ENCODE data around the gene POLE4. TPM values are rescaled to one million over a fixed set of nuclear protein-coding genes. Genes with fewer than 3 reads are reported as not detected.
A peak's percentile ranks its signal among the peaks of the same experiment; 100 is the strongest.

The POLE4 gene
- total RNA-seq, 1 donor from 2014 or later: 36.6 TPM

- Histone ChIP-seq H3K4me3 (no peak overlapping the region), H3K27me3 (ENCODE audit: low read depth) (no peaks in the 10 kb centered on the region), H3K36me3 (no peaks in the 10 kb centered on the region), H3K4me1 (peaks cover 11% of the 10 kb centered on the region), H3K9me3 (replicated peaks) (no peaks in the 10 kb centered on the region), H3K27ac (replicated peaks) (no peak overlapping the region)
- DNase-seq: no peak
- intact Hi-C loops (cut with micrococcal nuclease): no loop called here
- TF ChIP-seq CTCF (IDR thresholded peaks at IDR 0.05; ENCODE audit: borderline replicate concordance): no peak
These were observed 25.4 kb downstream of the POLE4 start for GRCh38 chr2:74983631-74984392.

- TF ChIP-seq CTCF (IDR thresholded peaks at IDR 0.05; ENCODE audit: borderline replicate concordance): no peak
- Histone ChIP-seq H3K27ac (replicated peaks) (no peak overlapping the region), H3K4me3 (no peak overlapping the region), H3K9me3 (replicated peaks) (no peaks in the 10 kb centered on the region), H3K27me3 (ENCODE audit: low read depth) (no peaks in the 10 kb centered on the region), H3K4me1 (peaks cover 11% of the 10 kb centered on the region), H3K36me3 (no peaks in the 10 kb centered on the region)
- no peak for DNase-seq
- intact Hi-C loops (cut with micrococcal nuclease): no loop called here
These were observed 26.6 kb downstream of the POLE4 start for GRCh38 chr2:74984947-74985637.

GRCh38 chr2:74985978-74986609, 27.7 kb downstream of the POLE4 start:
- DNase-seq: peak; percentile 17

GRCh38 chr2:74991977-74992376, 33.5 kb downstream of the POLE4 start:
- TF ChIP-seq CTCF (IDR thresholded peaks at IDR 0.05; ENCODE audit: borderline replicate concordance): no peak
- intact Hi-C loops (cut with micrococcal nuclease): no loop called here
- Histone ChIP-seq H3K36me3 (no peaks in the 10 kb centered on the region), H3K4me1 (no peaks in the 10 kb centered on the region), H3K9me3 (replicated peaks) (no peaks in the 10 kb centered on the region), H3K4me3 (no peak overlapping the region), H3K27ac (replicated peaks) (no peak overlapping the region), H3K27me3 (ENCODE audit: low read depth) (no peaks in the 10 kb centered on the region)
- DNase-seq: no peak

More at GRCh38 chr2:74985978-74986609, 27.7 kb downstream of the POLE4 start:
- H3K4me1 ChIP-seq: peaks cover 11% of the 10 kb centered on the region
- H3K27ac ChIP-seq (replicated peaks): no peak overlapping the region
- H3K9me3 ChIP-seq (replicated peaks): no peaks in the 10 kb centered on the region
- intact Hi-C loops (cut with micrococcal nuclease): no loop called here
- no peak for TF ChIP-seq CTCF (IDR thresholded peaks at IDR 0.05; ENCODE audit: borderline replicate concordance)
- H3K27me3 ChIP-seq (ENCODE audit: low read depth): no peaks in the 10 kb centered on the region
- H3K36me3 ChIP-seq: no peaks in the 10 kb centered on the region
- no peak overlapping the region for H3K4me3 ChIP-seq

GRCh38 chr2:74999468-74999867, 41.0 kb downstream of the POLE4 start:
- Histone ChIP-seq H3K27me3 (ENCODE audit: low read depth) (no peaks in the 10 kb centered on the region), H3K27ac (replicated peaks) (no peak overlapping the region), H3K36me3 (peaks cover 7% of the 10 kb centered on the region), H3K9me3 (replicated peaks) (peaks cover 17% of the 10 kb centered on the region), H3K4me1 (no peaks in the 10 kb centered on the region), H3K4me3 (no peak overlapping the region)
- intact Hi-C loops (cut with micrococcal nuclease): no loop called here
- DNase-seq: no peak
- TF ChIP-seq CTCF (IDR thresholded peaks at IDR 0.05; ENCODE audit: borderline replicate concordance): no peak
